Dermis microvascular lymphatic vessel endothelial cell (primary cell): ENCODE data around the gene ANO8. TPM values are rescaled to one million over a fixed set of nuclear protein-coding genes. Genes with fewer than 3 reads are reported as not detected.

Experiments
- DNase-seq, 2 donors: peaks; one replicate each; pipeline versions ENCODE4 v3.0.0 to v3.0.0-alpha.2; 2010; ENCODE audit warnings: low read depth in 2 of 2
- total RNA-seq: library from RNA; depleted of rRNA; stranded (reverse); fragments of >200 nt; gene quantifications from 2 replicates; pipeline ENCODE4 v1.2.1, GENCODE V29; 2014

ANO8 gene
- total RNA-seq, 1 donor from 2014 or later, result 1.8 TPM

DNA sequence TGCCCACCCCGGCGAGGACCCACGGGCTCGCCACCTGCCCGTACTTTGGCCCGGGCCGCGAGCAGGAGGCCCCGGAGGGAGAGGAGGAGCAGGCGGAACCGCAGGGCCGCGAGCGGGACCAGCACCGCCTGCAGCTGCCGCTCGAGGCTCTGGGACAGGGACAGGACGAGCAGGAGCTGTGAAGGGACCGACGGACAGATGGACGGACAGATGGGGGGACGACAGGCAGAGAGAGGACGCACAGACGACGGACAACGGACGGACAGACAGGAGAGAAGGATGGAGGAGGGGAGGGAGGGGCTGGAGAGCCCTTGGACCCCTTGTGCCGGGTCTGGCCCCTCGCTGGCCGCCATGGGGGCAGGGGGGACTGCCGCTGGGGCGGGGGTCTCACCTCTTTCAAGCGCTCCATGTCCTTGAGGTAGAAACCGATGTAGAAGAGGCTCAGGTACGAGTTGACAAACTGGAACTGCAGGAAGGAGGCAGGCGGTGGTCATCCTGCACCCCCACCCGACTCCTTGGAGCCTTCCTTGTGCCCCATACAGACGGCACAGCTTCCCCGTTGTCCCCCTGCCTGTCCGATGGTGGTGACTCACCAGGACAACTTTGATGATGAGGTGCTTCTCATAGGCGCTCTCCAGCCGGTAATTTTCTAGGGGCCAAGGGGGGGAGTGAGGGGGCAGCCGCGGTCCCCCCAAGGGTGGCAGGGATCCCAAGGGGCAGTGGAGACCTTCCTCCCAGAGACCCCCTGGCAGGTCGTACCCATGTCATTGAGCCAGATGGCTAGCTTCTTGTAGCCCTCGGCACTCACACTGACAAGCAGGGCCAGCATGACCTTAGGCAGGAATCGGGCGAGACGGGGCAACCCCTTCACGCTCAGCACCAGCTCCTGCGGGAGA is 5.0 kb downstream of the ANO8 start:
- DNase-seq, result no peak

DNA sequence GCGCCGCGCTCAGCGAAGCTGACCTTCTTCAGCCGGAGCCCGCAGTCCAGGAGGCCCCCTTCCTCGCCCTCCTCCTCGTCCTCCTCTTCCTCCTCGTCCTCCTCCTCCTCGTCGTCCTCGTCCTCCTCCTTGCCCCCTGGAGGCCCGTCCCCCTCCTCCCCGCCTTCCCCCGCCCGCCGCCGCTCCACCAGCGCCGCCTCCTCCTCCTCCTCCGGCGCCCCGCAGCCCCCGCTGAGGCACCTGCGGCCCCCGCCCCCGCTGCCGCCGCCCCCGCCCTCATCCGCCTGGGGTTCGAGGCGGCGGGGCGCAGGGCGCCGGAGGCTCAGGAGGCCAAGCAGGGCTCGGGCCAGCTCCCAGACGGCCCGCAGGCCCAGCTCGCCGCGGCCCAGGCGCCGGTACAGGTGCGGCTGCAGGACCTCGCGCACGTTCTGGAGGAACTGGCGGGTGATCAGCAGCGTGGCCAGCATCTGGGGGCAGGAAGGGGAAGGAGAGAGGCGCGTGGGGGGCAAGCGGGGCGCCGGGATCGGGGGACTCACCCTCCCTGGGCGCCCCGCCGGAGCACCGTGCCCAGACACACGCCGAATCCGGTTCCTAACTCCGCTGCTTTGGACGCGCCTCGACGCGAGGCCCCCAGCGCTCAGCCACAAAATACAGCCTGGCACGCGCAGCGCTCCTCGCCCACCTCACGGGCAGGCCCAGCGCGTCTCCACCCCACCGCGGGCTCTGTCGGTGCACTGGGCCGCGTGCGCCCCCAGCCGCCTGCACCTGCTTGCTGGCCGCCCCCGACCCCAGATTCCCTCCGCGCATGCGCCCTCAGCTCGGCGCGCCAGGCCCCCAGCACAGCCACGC is 5.9 kb downstream of the ANO8 start:
- no peak for DNase-seq

DNA sequence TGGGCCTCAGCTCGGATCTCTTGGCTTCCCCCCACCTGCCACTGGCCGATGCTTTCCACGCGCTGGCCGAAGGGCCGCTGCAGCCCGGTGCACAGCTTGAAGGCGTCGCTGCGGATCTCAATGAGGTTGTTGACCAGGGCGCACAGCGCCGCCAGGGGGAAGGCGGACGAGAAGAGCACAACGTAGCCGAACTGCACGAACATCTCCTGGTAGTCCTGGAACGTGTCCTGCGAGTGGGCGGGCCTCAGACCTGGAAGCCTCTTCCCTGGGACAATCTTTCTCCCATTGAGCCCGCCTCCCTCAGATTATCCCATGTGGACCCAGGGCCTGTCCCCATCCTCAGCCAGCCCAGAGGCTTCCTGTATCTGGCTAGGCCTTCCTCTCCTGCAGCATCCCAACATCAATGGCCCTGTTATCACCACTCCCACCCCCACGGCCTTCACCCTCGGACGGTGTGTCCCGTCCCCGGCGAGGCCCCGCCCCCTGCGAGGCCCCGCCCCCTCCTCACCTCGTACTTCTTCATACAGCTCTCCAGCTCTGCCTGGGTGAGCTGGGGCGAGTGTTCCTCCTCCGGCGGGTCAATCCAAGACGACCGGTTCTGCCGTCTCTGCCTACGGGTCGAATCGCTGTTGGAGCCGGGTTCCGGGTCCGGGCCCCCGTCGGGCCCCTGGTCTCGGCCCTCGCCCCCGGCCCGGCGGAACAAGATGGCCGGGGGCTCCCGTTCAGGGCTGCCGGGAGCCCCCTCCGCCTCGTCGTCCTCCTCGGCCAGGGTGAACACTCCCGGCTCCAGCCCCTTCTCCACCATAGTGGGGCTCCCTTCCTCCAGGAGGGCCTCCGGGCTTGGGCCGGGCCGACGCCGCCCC is 6.8 kb downstream of the ANO8 start:
- peak in 1 of 2 donors; percentile 53 for DNase-seq

DNA sequence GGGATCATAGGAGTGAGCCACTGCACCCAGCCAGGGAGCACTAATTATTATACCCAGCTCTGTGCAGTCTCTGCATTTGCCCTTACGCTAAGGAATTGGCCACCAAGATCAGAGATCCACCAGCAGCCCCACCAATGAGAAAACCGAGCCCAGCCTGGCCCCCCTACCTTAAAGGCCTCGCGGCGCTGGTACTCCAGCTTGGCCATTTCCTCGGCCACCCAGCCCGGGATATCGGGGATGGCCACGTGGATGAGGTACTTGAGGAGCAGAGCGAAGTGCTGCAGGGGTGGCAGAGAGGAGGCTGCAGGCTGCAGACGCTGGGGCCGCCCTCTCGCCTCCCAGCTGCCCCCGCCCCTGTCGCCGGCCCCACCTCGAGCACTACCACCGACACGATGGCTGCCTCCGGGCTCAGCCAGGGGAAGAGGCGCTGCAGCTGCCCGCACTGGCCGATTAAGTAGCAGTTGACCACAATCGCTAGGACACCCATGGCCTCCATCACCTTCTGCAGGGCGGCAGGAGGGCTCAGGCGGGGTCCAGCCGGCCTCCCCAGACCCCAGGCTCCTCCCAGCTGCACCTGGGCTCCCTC is 7.5 kb downstream of the ANO8 start:
- DNase-seq, result no peak

DNA sequence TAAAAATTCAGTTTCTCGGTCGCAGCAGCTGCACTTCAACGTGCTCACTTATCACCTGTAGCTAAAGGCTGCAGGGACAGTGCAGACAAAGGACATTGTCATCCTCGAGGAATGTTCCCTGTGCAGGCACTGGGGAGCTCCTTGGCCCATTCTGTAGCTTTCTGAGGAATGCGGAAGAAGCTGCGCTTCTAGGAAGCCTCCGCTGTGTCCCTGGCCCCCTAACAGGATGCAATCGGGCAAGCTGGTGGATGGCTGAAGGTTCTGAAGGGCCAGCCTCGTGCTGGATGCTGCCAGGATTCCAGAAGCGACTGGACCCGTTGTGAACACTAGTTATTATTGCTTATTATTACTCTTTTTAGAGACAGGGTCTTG is 8.1 kb downstream of the ANO8 start:
- no peak for DNase-seq

DNA sequence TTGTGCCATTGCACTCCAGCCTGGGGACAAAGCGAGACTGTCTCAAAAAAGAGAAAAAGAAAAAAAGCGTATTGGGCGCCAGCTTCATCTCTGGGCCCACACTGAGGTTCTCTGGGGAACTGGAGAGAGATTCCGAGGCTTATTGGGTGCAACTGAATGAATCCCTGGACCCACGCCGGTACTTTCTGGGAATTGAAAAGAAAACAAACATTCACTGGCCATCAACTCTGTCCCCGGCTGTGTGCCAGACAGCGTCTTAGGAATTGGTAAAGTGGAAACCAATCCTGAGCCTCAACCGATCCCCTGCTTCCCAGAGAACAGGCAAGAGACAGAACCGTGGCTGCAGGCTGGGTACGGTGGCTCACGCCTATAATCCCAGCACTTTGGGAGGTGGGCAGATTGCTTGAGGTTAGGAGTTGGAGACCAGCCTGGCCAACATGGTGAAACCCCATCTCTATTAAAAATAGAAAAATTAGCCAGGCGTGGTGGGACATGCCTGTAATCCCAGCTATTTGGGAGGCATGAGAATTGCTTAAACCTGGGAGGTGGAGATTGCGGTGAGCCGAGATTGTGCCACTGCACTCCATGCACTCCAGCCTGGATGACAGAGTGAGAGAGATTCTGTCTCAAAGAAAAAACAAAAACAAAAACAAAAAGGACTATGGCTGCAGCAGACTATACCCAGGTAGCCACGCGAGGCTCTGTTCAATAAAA is 8.6 kb downstream of the ANO8 start:
- DNase-seq, result no peak

DNA sequence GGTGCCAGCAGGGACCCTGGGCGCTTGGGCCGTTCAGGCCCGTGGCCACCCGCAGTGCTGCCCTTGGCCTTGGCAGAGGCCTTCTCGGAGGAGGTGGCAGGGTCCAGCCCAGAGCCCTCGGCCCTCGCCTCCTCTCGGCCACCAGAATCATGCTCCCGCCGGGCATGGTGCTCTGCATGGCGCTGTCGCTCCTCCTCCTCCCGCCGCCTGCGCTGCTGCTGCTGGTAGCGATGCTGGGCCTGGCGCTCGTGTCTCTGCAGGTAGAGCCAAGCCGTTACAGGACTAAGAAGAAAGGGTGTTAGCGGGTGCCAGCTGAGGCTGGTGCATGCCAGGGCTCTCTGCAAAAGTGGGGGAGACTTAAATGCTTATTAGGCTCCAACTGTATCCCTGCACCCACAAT is 9.5 kb downstream of the ANO8 start:
- no peak for DNase-seq

DNA sequence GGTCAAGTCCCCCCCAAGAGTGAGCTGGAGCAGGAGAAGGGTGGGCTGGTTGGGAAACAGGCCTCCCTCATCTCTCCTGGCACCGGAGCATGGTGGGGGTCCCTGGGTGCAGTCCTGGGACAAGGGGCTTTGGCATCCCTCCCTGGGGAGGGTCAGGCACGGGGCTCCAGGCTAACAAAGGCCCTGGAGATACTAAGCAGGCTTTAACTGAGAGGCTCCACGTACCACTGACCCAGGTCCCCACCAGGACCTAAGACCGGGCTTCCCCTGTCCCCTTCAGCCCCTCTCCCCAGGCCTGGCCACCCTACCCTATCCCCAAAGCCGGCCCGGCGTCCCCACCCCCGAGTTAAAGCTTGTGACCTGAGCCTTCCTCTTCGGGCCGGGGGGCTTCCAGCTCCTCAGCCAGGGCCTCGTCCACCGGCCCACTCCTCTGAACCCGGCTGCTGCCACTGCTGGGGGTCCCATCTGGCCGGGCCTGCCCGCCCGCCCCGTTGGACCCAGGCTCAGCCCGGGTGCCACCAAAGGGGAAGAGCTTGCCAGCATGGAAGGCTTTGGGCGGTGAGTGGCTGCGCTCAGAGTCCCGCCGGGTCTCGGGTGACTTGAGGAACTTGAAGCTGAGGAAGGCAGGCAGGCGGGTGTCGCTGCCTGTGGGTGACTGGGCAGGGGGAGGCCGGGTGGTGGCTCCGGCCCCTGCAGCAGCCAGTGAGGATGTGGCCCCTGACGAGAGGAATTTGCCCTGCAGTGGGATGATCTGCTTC is 10.1 kb downstream of the ANO8 start:
- DNase-seq, result no peak

DNA sequence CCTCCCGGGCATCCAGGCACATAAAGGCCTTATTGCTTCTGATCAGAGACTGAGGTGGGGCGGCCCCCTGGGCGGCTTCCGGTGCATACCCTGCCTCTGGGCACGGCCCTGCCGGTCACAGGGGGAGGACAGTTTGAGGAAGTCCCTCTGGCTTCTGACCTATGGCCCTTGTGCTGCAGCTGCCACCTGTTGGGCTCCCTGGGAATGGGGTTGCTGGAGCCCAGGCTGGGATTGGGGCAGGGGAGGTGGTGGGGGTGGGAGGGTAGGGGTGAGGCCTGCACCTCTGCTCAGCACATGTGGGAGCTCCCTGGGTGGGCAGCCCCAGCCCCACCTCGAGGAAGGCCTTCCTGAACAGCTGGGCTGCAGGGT is 10.7 kb downstream of the ANO8 start:
- DNase-seq, result no peak

DNA sequence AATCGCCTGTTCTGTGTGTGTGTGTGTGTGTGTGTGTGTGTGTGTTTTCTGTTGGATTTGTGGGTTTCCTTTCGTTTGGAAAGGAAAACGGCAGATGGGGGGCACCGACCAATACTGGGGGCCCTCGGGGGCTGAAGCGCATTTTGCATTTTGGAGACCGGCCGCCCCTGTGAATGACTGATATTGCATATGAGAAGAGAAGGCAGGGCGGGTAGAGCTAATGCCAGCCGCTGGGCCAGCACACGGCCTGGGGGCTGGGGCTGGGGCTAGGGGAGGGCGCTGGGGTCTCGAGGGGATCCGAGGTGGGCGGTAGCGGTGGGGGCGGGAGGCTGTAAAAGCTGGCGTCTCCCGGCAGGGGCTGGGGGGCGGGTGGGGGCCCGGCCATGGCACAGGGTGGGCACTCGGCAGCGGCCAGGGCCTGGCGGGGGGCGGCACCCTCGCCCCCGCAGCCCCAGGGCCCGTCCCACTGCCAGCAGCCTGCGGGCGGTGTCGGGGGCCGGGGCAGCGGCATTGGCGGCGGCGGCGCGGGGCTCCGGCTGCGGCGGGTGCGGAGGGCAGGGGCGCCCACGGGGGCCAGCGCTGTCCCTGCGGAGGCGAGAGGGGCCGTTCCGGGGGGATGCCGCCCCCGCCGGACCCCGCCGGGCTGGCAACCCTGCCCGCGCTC is 11.2 kb downstream of the ANO8 start:
- DNase-seq, result no peak

DNA sequence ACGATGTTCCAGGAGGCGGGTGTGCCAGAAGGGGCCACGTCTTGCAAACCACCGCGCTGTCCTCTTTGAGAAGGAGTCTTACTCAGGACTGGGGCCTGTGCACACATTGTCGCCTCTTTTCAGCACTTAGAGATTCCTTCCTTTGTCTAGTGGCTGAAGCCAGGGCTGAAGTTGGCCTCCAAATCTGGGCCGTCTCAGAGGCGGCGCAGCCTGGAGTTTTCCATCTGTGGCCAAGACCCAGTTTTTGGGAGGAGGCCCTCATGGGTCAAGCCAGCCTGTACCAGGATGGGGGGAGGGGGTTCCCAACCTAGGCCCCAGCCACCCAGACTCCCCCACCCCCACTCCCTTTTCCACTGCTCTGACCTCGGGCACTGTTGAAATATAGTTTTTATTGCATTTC is 11.8 kb downstream of the ANO8 start:
- no peak for DNase-seq

DNA sequence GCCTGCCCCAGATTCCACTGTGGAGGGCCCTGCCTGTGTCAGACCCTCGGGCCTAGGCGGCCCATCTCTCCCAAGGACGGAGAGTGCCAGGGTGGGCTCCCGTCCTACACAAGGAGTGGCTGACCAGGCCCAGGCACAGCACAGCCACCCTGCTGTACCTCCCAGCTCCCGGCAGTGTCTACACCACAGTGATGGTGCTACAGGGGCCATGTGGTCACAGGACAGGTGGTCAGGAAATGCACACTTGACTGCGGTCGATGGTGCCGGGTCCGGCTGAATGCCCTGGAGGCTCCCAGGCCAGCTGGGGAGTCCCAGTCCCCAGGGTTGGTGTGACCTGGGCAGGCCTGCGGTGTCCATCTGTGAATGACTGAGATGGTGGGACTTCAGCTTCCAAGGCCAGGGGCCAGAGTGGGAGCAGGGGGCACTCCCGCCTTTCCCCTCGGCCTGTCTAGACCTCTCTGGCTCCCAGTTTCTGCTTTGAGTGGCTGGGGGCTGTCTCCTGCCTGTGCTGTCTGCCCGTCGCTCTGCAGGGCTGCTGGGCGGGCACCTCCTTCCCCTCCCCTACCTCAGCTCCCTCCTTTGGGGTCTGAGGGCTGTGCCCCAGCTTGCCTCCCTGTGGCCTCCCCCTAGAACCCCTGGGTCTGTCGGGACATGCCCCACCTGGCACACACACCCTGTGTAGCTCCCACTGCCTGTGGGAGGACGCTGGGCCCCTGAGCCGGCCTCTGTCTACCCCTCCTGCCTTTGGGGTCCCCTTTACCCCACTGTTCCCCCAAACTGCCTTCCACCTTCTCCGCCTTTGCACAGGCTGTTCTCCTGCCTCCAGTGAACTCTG is 12.8 kb downstream of the ANO8 start:
- no peak for DNase-seq

DNA sequence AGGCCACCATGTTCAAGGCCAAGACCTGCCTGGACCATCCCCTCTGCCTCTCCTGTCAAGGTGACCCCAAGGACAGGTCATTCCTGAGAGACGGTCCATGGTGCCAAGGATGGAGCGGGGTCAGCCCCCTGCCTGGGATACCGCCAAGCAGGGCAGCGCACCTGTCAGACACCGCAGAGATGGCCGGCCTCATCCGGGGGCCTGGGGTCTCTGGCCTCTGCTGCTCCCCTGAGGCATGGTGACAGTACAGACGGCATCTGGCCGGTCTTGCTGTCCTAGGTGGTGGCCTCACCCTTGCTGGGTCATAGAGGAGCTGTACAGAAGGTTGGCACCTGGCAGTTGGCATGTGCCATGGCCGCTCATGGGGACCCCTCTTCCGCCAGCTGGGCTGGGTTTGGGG is 14.2 kb downstream of the ANO8 start:
- DNase-seq, result no peak

DNA sequence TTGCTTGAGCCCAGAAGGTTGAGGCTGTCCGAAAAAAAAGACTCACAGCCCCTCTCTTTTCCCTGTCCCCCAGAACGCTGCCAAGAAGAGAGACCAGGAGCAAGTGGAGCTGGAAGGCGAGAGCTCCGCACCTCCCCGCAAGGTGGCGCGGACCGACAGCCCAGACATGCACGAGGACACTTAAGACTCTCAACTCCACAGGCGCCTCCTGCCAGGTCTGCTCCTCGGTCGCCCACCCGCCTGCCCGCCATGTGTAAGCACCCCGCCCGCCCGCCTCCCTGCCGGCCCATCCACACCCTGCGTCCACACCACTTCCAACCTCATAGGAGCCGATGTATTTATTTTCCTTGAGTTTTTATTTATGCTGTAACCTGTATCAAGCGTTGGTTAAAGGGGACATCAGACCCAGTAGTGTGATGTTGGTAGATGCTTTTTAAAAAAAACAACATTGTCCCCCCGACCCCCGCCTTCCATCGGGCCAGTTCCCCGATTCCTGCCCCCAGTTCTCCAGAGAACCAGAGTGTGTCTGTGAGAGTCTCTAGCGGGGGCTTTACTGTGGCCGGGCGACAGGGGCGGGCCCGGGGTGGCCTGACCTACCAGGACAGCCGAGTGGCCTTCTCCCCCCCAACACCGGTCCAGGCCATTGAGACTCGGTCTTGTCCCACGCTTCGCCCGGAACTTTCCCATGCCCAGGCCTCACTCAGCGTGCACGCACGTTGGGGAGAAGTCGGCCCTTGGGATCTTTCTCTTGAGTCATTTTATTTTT is 15.0 kb downstream of the ANO8 start:
- DNase-seq, result no peak

DNA sequence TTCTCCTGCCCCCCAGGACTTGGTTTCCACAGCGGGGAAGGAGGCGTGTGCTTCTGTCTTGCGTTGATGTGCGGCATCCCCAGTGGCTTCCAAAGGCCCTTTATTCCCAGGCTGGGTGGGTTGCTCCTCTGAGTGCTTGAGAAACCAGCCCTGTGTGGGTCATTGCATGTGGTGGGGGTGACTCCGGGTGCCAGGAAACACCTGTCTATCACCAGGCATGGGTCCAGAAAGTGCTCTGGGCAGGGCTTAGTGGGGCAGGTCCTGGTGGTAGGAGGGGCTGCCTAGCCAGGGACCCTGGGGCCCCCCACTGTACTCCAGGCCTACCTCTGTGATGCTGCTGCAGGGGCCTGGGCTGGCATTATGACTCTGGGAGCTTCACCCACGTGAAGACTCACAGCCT is 15.7 kb downstream of the ANO8 start:
- DNase-seq, result peak in 1 of 2 donors; percentile 36

DNA sequence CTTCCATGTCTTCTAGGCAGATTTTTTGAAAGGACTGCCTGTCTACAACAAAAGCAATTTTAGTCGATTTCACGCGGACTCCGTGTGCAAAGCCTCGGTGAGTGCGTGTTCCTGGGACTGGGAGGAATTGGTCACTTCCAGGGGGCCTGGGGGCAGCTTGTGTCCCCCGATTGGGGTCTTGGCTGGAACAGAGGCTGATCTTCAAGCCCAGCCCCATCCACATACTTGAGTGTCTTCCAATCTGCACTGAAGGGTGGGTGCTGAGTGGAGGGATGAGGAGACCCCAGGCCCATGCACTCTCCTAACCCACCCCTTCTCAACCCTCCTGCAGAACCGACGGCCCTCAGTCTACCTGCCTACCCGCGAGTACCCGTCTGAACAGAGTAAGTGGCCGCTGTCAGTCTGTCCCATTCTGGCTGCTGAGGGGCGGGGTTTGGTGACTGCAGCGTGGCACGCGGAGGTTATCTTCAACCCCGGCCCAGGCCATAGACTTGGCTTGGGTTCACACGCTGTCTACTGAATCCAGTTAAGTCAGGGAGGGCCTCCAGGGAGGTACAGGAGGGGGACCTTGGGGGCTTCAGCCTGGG is 20.6 kb downstream of the ANO8 start:
- no peak for DNase-seq
